Measurements from ENCODE around the gene VMAC.
"Not testable (repeated sequence)": the region's sequence is repeated elsewhere in the genome, so short reads cannot be mapped to it uniquely, and the experiment has no call there.

VMAC gene

GRCh38 chr19:5904352-5905113 is at the start of gene VMAC:
TSS of gene VMAC (plus strand) at chr19:5904872. CDS start at chr19:5904891, 19 bp downstream.
- DNase-seq, result peak; percentile 96

- not testable (repeated sequence) for DNase-seq
Measured at GRCh38 chr19:5855151-5855550, 49.5 kb upstream of the VMAC start.

- DNase-seq, result no peak
Measured at GRCh38 chr19:5857203-5858081, 47.2 kb upstream of the VMAC start.

GRCh38 chr19:5863030-5863665 is 41.5 kb upstream of the VMAC start:
- DNase-seq, result no peak

GRCh38 chr19:5864013-5864720 is 40.5 kb upstream of the VMAC start:
- no peak for DNase-seq

- no peak for DNase-seq
Measured at GRCh38 chr19:5864725-5865486, 39.8 kb upstream of the VMAC start.

GRCh38 chr19:5865772-5866171 is 38.9 kb upstream of the VMAC start:
- no peak for DNase-seq

GRCh38 chr19:5867201-5868136 is 37.2 kb upstream of the VMAC start:
- DNase-seq, result no peak

- no peak for DNase-seq
Measured at GRCh38 chr19:5870986-5871394, 33.7 kb upstream of the VMAC start.

GRCh38 chr19:5873617-5874199 is 31.0 kb upstream of the VMAC start:
- DNase-seq, result no peak

GRCh38 chr19:5874496-5874895 is 30.2 kb upstream of the VMAC start:
- DNase-seq, result not testable (repeated sequence)

- no peak for DNase-seq
Measured at GRCh38 chr19:5877427-5877826, 27.2 kb upstream of the VMAC start.

- DNase-seq, result no peak
Measured at GRCh38 chr19:5877882-5878281, 26.8 kb upstream of the VMAC start.

- no peak for DNase-seq
Measured at GRCh38 chr19:5880196-5880595, 24.5 kb upstream of the VMAC start.

GRCh38 chr19:5880604-5881078 is 24.0 kb upstream of the VMAC start:
- no peak for DNase-seq

- DNase-seq, result no peak
Measured at GRCh38 chr19:5881543-5882299, 23.0 kb upstream of the VMAC start.

- DNase-seq, result no peak
Measured at GRCh38 chr19:5882421-5882968, 22.2 kb upstream of the VMAC start.

- not testable (repeated sequence) for DNase-seq
Measured at GRCh38 chr19:5883157-5883873, 21.4 kb upstream of the VMAC start.
